PC-9 (cell line): Measurements from ENCODE around the gene WNT2B. TPM values are rescaled to one million over a fixed set of nuclear protein-coding genes. Genes with fewer than 3 reads are reported as not detected.
A peak's percentile ranks its signal among the peaks of the same experiment; 100 is the strongest.

Experiments
- BruUV-seq: library from RNA; stranded (reverse); fragments of 400-500 nt; replicated peaks from 2 replicates; lab custom pipeline; 2021; lab: Mats Ljungman, UMichigan
- CTCF ChIA-PET: fragments of 300-600 bp; sonication (Branson Sonifier 250); formaldehyde crosslinking; loops from one replicate; lab custom pipeline; 2022; ENCODE audit warnings: antibody characterized with exemption; lab: Charles Lee
- POLR2A ChIA-PET: fragments of 300-600 bp; sonication (Branson Sonifier 250); formaldehyde crosslinking; loops from one replicate; lab custom pipeline; 2022; ENCODE audit warnings: antibody characterized with exemption; ENCODE audit not compliant: unreplicated experiment; lab: Charles Lee
- DNase-seq, 2 experiments: peaks; one replicate each; pipeline versions ENCODE4 v3.0.0 to v3.0.0-alpha.2; 2015 to 2022; ENCODE audit warnings: mixed read lengths in 1 of 2
- H2AFZ ChIP-seq: fragments of 200-600 bp; sonication (generic); 2 replicates; pipeline ENCODE4 v1.8.1; 2017; ENCODE audit warnings: antibody characterized with exemption
- H3F3A ChIP-seq: fragments of 200-600 bp; sonication (generic); 2 replicates; pipeline ENCODE4 v1.8.1; 2017; ENCODE audit warnings: antibody characterized with exemption, mild to moderate bottlenecking, low read depth; ENCODE audit not compliant: insufficient read depth
- H3K27ac ChIP-seq: fragments of 200-600 bp; sonication (generic); 2 replicates; pipeline ENCODE4 v1.6.1; 2016; ENCODE audit warnings: mixed run types
- H3K27me3 ChIP-seq: fragments of 200-600 bp; sonication (generic); 2 replicates; pipeline ENCODE4 v1.6.1; 2016; ENCODE audit warnings: low read depth, mixed run types; ENCODE audit not compliant: insufficient read depth
- H3K36me3 ChIP-seq: fragments of 200-600 bp; sonication (generic); 2 replicates; pipeline ENCODE4 v1.6.1; 2016; ENCODE audit warnings: low read depth, mixed run types
- H3K4me1 ChIP-seq: fragments of 200-600 bp; sonication (generic); replicated peaks from 2 replicates; pipeline ENCODE4 v1.6.1; 2016; ENCODE audit warnings: mixed run types; ENCODE audit not compliant: insufficient read depth
- H3K4me2 ChIP-seq: fragments of 200-600 bp; sonication (generic); 2 replicates; pipeline ENCODE4 v1.6.1; 2017; ENCODE audit warnings: mixed run types
- H3K4me3 ChIP-seq: fragments of 200-600 bp; sonication (generic); 2 replicates; pipeline ENCODE4 v1.6.1; 2016; ENCODE audit warnings: mixed run types
- H3K79me2 ChIP-seq: fragments of 200-600 bp; sonication (generic); 2 replicates; pipeline ENCODE4 v1.6.1; 2017; ENCODE audit warnings: low read depth, mixed run types
- H3K9me2 ChIP-seq: fragments of 200-600 bp; sonication (generic); 2 replicates; pipeline ENCODE4 v1.8.1; 2017; ENCODE audit warnings: mild to moderate bottlenecking; ENCODE audit not compliant: insufficient read depth
- H3K9me3 ChIP-seq: fragments of 200-600 bp; sonication (generic); 2 replicates; pipeline ENCODE4 v1.8.1; 2016; ENCODE audit warnings: low read depth; ENCODE audit not compliant: insufficient read depth
- H4K20me1 ChIP-seq: fragments of 200-600 bp; sonication (generic); 2 replicates; pipeline ENCODE4 v1.8.1; 2017; ENCODE audit not compliant: insufficient read depth
- EZH2 ChIP-seq: fragments of 200-600 bp; sonication (generic); IDR thresholded peaks from 2 replicates; pipeline ENCODE4 v1.8.0; 2017; ENCODE audit warnings: antibody characterized with exemption, low read depth
- intact Hi-C: fragments of 100-400 bp; cut with micrococcal nuclease; formaldehyde crosslinking; loops from one replicate; pipeline ENCODE4 v1.10.0; 2022; ENCODE audit not compliant: unreplicated experiment
- total RNA-seq: library from RNA; stranded (reverse); gene quantifications from 2 replicates; pipeline ENCODE4 v1.2.3, GENCODE V29; 2021
- TF ChIP-seq, protein P1 (sequence below): fragments of 200-600 bp; sonication (generic); conservative IDR thresholded peaks from 2 replicates; pipeline ENCODE4 v1.6.1; 2017; ENCODE audit warnings: mixed run types, antibody characterized with exemption, mild to moderate bottlenecking, moderate library complexity

The WNT2B gene
- total RNA-seq, 1 experiment from 2014 or later, result 0.98 TPM

GRCh38 chr1:112501810-112502641, 6.7 kb upstream of the WNT2B start:
- Histone ChIP-seq H3K27ac (no peak overlapping the region), H3K9me3 (no peaks in the 10 kb centered on the region), H3K4me1 (0 out of 2 replicates have a peak, but pooled peaks cover 4% of the 10 kb centered on the region), H3K4me2 (peak overlapping the region; percentile 71), H4K20me1 (no peaks in the 10 kb centered on the region), H3F3A (no peaks in the 10 kb centered on the region), H3K27me3 (no peaks in the 10 kb centered on the region), H3K4me3 (peak overlapping the region; percentile 56), H3K79me2 (no peaks in the 10 kb centered on the region), H2AFZ (peak overlapping the region; percentile 75), H3K9me2 (no peaks in the 10 kb centered on the region), H3K36me3 (no peaks in the 10 kb centered on the region)
- no TSS peak for BruUV-seq
- TF ChIP-seq, protein P1, sequence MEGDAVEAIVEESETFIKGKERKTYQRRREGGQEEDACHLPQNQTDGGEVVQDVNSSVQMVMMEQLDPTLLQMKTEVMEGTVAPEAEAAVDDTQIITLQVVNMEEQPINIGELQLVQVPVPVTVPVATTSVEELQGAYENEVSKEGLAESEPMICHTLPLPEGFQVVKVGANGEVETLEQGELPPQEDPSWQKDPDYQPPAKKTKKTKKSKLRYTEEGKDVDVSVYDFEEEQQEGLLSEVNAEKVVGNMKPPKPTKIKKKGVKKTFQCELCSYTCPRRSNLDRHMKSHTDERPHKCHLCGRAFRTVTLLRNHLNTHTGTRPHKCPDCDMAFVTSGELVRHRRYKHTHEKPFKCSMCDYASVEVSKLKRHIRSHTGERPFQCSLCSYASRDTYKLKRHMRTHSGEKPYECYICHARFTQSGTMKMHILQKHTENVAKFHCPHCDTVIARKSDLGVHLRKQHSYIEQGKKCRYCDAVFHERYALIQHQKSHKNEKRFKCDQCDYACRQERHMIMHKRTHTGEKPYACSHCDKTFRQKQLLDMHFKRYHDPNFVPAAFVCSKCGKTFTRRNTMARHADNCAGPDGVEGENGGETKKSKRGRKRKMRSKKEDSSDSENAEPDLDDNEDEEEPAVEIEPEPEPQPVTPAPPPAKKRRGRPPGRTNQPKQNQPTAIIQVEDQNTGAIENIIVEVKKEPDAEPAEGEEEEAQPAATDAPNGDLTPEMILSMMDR, result peak; percentile 72
- no peak for TF ChIP-seq EZH2
- peak; percentile 55 to 70 for DNase-seq
- intact Hi-C loops, result loop anchor here (2.0 kb wide), 2 partner anchors 113 to 205 kb away; partner anchors contain the start of gene RHOC
- POLR2A ChIA-PET, result interaction anchor here (0.5 to 0.6 kb wide), 2 partner anchors 110 to 113 kb away, joined by 4 to 7 read pairs; no protein-coding TSS in a partner anchor
- CTCF ChIA-PET, result interaction anchor here (0.6 to 1.2 kb wide), 5 partner anchors 37 to 213 kb away, joined by 3 to 5 read pairs (median 4); partner anchors contain the start of gene PPM1J

DNA sequence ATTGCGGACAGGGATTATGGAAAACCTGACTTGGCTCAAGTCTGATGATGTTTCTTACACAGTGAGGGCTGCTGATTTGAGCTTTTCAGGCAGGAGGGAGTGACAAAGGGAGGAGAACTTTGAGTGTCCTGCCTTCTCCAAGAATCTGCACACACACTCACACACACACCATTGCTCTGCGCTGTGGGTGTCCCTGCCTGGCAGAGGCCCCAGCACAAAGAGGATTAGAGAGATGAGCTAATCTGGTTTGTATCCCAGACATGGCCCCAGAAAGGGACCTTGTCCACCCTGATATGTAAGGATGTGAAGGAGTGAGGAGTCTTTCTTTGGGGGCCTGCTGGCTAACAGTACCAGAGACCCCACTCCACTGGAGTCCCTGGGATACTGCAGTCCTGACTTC, 5.9 kb upstream of the WNT2B start:
- BruUV-seq, result no TSS peak
- H3K9me2 ChIP-seq, result no peaks in the 10 kb centered on the region
- intact Hi-C loops, result loop anchor here (2.0 kb wide), 1 partner anchor 204 kb away; the partner anchor contains the start of gene RHOC
- ChIA-PET POLR2A (no interaction called here), CTCF (interaction anchor here (0.6 kb wide), 1 partner anchor 40 kb away, joined by 4 read pairs; no protein-coding TSS in a partner anchor)
- H3K36me3 ChIP-seq, result no peaks in the 10 kb centered on the region
- H3K9me3 ChIP-seq, result no peaks in the 10 kb centered on the region
- no peak overlapping the region for H3K4me3 ChIP-seq
- peaks cover 3% of the 10 kb centered on the region; the same call in 1 of the 2 replicates for H3K27me3 ChIP-seq
- DNase-seq, result no peak
- no peak for TF ChIP-seq EZH2
- TF ChIP-seq, protein P1, result no peak
- H4K20me1 ChIP-seq, result no peaks in the 10 kb centered on the region
- no peak overlapping the region for H3K27ac ChIP-seq
- 0 out of 2 replicates have a peak, but pooled peaks cover 6% of the 10 kb centered on the region for H3K4me1 ChIP-seq
- no peak overlapping the region for H2AFZ ChIP-seq
- no peaks in the 10 kb centered on the region for H3K79me2 ChIP-seq
- H3K4me2 ChIP-seq, result peak overlapping the region; percentile 71; the same call in 1 of the 2 replicates
- H3F3A ChIP-seq, result no peaks in the 10 kb centered on the region

DNA sequence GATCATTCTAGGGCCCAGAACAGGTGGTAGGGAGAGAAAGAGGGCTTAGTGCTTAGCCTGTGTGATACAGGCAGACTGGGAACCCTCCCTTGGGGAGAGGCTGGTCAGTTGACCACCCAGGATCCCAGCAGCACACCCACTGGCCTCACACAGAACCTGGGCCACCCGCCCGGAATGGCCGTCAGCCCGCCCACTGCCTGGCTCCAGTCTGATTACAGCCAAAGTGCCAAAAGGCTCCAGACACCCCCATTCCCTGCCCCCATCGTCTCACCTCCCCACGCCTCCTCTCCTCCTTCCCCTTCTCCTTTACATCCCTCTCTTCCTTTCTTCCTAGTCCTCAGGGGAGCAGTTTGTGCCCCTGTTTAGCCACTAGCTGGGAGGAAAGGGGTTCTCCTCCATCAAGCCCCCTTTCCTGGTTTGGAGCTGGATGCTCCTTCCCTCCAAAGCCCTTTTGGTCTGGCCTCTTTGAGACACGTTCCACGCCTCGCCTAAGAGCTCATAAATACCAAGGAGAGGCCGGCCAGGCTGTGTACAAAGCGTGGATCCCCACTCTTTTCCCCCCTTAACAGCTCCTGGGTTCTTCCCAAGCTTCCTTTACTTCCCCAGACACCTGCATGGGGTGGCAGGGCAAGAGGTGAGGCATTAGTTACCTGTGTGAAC, 4.6 kb upstream of the WNT2B start:
- Histone ChIP-seq H4K20me1 (no peaks in the 10 kb centered on the region), H3K4me1 (0 out of 2 replicates have a peak, but pooled peaks cover 14% of the 10 kb centered on the region), H3K9me2 (no peaks in the 10 kb centered on the region), H3K27ac (no peak overlapping the region), H3K27me3 (peaks cover 11% of the 10 kb centered on the region; the same call in 1 of the 2 replicates), H2AFZ (no peak overlapping the region), H3K79me2 (no peaks in the 10 kb centered on the region), H3K4me2 (no peak overlapping the region), H3F3A (no peaks in the 10 kb centered on the region), H3K4me3 (no peak overlapping the region), H3K9me3 (no peaks in the 10 kb centered on the region), H3K36me3 (no peaks in the 10 kb centered on the region)
- TF ChIP-seq, protein P1, result no peak
- TF ChIP-seq EZH2, result no peak
- POLR2A ChIA-PET, result no interaction called here
- intact Hi-C loops, result no loop called here
- DNase-seq, result no peak
- CTCF ChIA-PET, result no interaction called here
- no TSS peak for BruUV-seq
